Neural crest cell (in vitro differentiated cells): ENCODE measurements around the gene BLVRA. TPM values are rescaled to one million over a fixed set of nuclear protein-coding genes. Genes with fewer than 3 reads are reported as not detected.
"Not testable (repeated sequence)": the region's sequence is repeated elsewhere in the genome, so short reads cannot be mapped to it uniquely, and the experiment has no call there.

Experiments
- DNase-seq: peaks from one replicate; pipeline ENCODE4 v3.0.0; 2021; ENCODE audit warnings: low read depth, mixed read lengths, low spot score
- H3K27ac Mint-ChIP-seq: one replicate; pipeline ENCODE4 v1.8.0; 2021; ENCODE audit warnings: mild to moderate bottlenecking, mixed read lengths; ENCODE audit not compliant: unreplicated experiment
- H3K27me3 Mint-ChIP-seq: 2 replicates; pipeline ENCODE4 v1.8.0; 2021; ENCODE audit warnings: low read depth, mild to moderate bottlenecking, mixed read lengths
- H3K36me3 Mint-ChIP-seq: 2 replicates; pipeline ENCODE4 v1.8.0; 2021; ENCODE audit warnings: low read depth, mild to moderate bottlenecking, mixed read lengths
- H3K4me1 Mint-ChIP-seq: 2 replicates; pipeline ENCODE4 v1.8.0; 2021; ENCODE audit warnings: mixed read lengths
- H3K4me3 Mint-ChIP-seq: one replicate; pipeline ENCODE4 v1.8.0; 2021; ENCODE audit warnings: mild to moderate bottlenecking, mixed read lengths
- H3K9me3 Mint-ChIP-seq: 2 replicates; pipeline ENCODE4 v1.8.0; 2021; ENCODE audit warnings: mixed read lengths
- total RNA-seq: library from RNA; stranded (reverse); gene quantifications from 2 replicates; pipeline ENCODE4 v1.2.1, GENCODE V29; 2021
- TF ChIP-seq, protein P1 (sequence below): fragments of 200-600 bp; sonication (generic); conservative IDR thresholded peaks from 2 replicates; pipeline ENCODE4 v1.5.0; 2021; ENCODE audit warnings: antibody characterized with exemption, mild to moderate bottlenecking

The BLVRA gene
- total RNA-seq, 1 donor from 2014 or later, result 31.3 TPM

DNA sequence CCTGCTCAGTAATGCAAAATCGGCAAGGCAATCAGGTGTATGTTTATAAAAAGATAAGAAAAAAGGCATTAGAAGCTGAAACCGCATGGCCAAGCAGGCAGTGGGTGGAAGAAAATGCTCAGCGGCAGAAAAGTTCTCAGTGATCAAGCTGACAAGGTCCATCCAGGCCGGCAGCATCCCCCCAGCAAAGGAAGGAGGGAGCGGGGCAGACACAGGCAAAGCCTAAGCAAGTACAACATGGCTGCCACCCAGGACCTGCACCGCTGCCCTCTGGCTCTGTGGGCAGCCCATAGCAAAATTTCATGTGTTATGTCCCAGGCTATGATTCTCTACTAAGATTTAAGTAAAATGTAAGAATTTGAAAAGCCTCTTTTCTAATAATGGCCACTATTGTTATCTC is 65.5 kb downstream of the BLVRA start:
- H3K4me3 Mint-ChIP-seq, result no peak overlapping the region
- no peak for DNase-seq
- H3K9me3 Mint-ChIP-seq, result no peaks in the 10 kb centered on the region
- no peaks in the 10 kb centered on the region for H3K4me1 Mint-ChIP-seq
- peaks cover 33% of the 10 kb centered on the region for H3K27me3 Mint-ChIP-seq
- H3K36me3 Mint-ChIP-seq, result no peaks in the 10 kb centered on the region
- TF ChIP-seq, protein P1, sequence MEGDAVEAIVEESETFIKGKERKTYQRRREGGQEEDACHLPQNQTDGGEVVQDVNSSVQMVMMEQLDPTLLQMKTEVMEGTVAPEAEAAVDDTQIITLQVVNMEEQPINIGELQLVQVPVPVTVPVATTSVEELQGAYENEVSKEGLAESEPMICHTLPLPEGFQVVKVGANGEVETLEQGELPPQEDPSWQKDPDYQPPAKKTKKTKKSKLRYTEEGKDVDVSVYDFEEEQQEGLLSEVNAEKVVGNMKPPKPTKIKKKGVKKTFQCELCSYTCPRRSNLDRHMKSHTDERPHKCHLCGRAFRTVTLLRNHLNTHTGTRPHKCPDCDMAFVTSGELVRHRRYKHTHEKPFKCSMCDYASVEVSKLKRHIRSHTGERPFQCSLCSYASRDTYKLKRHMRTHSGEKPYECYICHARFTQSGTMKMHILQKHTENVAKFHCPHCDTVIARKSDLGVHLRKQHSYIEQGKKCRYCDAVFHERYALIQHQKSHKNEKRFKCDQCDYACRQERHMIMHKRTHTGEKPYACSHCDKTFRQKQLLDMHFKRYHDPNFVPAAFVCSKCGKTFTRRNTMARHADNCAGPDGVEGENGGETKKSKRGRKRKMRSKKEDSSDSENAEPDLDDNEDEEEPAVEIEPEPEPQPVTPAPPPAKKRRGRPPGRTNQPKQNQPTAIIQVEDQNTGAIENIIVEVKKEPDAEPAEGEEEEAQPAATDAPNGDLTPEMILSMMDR, result no peak
- H3K27ac Mint-ChIP-seq, result no peak overlapping the region

DNA sequence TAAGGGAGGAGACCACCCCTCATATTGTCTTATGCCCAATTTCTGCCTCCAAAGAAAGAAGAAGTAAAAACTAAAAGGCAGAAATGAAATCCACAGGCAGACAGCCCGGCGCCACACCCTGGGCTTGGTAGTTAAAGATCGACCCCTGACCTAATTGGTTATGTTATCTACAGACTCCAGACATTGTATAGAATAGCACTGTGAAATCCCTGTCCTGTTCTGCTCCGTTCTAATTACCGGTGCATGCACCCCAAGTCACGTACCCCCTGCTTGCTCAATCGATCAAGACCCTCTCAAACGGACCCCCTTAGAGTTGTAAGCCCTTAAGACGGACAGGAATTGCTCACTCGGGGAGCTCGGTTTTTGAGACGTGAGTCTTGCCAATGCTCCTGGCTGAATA is 66.0 kb downstream of the BLVRA start:
- H3K4me3 Mint-ChIP-seq, H3K9me3 Mint-ChIP-seq, H3K27ac Mint-ChIP-seq, DNase-seq, H3K4me1 Mint-ChIP-seq, H3K36me3 Mint-ChIP-seq: not testable (repeated sequence)
- H3K27me3 Mint-ChIP-seq, result peaks cover 38% of the 10 kb centered on the region

DNA sequence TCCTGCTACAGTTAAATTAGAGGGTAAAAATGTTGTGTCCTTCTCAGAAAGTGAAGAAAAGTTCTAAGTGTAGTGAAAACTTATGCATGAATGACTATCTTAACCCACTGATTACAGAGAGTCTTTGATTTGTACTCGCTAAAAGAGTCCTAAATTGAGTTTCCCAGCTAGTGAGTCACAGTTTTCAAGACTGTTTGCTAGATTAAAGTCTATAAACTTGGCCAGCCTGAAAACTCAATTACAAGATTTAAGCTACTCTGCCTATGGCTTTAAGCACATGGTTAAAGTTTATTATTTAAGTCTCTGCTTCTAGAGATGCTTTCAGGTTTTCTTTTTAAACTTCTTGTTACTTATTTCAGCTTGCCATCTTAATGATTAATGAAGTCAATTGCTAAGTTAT is 66.5 kb downstream of the BLVRA start:
- no peak for DNase-seq
- H3K27ac Mint-ChIP-seq, result no peak overlapping the region
- H3K36me3 Mint-ChIP-seq, result no peaks in the 10 kb centered on the region
- H3K27me3 Mint-ChIP-seq, result peaks cover 37% of the 10 kb centered on the region
- TF ChIP-seq, protein P1, result no peak
- H3K4me3 Mint-ChIP-seq, result no peak overlapping the region
- no peaks in the 10 kb centered on the region for H3K4me1 Mint-ChIP-seq
- no peaks in the 10 kb centered on the region for H3K9me3 Mint-ChIP-seq

DNA sequence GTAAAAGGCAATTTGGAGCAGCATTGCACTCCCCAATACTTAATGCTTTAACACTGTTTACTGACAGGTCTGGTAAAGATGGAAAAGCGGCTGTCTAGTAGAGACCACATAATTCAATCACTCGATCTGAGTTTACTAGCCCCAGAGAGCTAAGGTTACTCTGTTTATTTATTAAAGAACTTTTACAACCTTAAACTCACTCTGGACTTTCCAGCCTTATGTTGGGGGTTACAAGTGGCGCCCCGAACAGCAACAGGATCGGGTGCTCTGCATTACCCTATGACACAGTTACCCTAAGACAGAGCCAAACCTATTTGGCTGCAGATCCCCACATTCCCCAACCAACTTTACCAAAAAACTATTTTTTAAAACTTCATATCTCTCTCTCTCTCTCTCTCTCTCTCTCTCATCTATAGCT is 66.9 kb downstream of the BLVRA start:
- Mint-ChIP-seq H3K36me3 (no peaks in the 10 kb centered on the region), H3K9me3 (no peaks in the 10 kb centered on the region), H3K4me1 (no peaks in the 10 kb centered on the region), H3K27ac (no peak overlapping the region), H3K27me3 (peaks cover 34% of the 10 kb centered on the region), H3K4me3 (no peak overlapping the region)
- no peak for DNase-seq
- TF ChIP-seq, protein P1, result no peak

DNA sequence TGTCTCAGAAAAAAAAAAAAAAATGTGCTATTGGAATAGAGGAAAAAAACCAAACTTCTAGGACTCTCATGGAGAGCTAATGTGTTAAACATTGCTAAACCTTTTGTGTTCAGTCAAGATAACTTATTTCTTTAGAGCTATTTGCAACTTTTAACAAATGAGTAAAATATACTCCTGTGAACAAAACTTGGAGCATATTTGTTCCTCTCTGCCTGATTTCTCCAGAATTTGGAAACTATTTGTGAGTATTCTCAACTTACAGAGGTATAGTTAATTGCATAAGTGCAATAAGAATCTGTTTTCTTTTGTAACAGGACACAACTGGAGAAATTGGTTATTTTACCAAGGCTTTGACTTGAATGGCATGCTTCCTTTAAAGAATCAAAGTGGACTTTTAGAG is 72.4 kb downstream of the BLVRA start:
- peaks cover 22% of the 10 kb centered on the region for H3K27me3 Mint-ChIP-seq
- not testable (repeated sequence) for H3K4me1 Mint-ChIP-seq, H3K27ac Mint-ChIP-seq, H3K36me3 Mint-ChIP-seq, DNase-seq, H3K4me3 Mint-ChIP-seq, H3K9me3 Mint-ChIP-seq

DNA sequence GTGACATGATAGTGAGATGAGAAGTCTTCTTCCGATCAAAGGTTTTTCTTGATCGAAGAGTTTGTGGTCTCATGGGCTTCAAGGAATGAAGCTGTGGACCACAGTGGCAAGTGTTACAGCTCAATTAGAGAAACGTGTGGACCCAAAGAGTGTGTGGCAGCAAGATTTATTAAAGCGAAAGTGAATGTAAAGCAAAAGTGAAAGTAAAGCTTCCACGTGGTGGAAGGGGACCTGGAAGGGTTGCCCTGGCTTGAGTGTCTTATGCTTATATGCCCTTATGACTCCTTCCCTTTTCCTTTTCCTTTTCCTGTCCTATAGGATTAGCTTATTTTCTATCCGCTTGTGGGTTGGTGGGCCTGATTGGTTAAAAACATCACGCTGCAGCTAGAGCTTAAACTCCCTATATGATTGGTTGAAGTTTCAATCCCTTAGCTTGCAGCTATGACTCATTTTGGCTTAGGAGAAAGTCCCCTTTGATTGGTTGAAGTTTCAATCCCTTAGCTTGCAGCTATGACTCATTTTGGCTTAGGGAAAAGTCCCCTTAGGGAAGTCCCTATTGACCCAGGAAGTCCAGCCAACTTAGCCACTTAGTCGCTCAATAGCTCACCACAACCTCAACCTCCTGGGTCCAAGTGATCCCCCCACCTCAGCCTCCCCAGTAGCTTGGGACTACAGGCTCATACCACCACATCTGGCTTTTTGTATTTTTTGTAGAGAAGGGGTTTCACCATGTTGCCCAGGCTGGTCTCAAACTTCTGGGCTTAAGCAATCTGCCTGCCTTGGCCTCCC is 76.2 kb downstream of the BLVRA start:
- TF ChIP-seq, protein P1, result no peak
- Mint-ChIP-seq H3K4me3 (no peak overlapping the region), H3K36me3 (peaks cover 2% of the 10 kb centered on the region)

More for the DNA sequence above, 76.2 kb downstream of the BLVRA start:
- Mint-ChIP-seq H3K27ac (no peak overlapping the region), H3K4me1 (peaks cover 8% of the 10 kb centered on the region), H3K27me3 (peaks cover 6% of the 10 kb centered on the region), H3K9me3 (no peaks in the 10 kb centered on the region)
- no peak for DNase-seq
